OCI-LY7 (cell line): Measurements from ENCODE around the gene LAGE3. TPM values are rescaled to one million over a fixed set of nuclear protein-coding genes. Genes with fewer than 3 reads are reported as not detected.

Source experiments
- BruUV-seq: library from RNA; stranded (reverse); fragments of 400-500 nt; replicated peaks from 2 replicates; lab custom pipeline; 2021; lab: Mats Ljungman, UMichigan
- CTCF ChIA-PET: fragments of 300-600 bp; sonication (Branson Sonifier 250); formaldehyde crosslinking; loops from one replicate; lab custom pipeline; 2022; ENCODE audit warnings: antibody characterized with exemption; ENCODE audit not compliant: unreplicated experiment; lab: Charles Lee
- POLR2A ChIA-PET: fragments of 300-600 bp; sonication (Branson Sonifier 250); formaldehyde crosslinking; loops from one replicate; lab custom pipeline; 2022; ENCODE audit warnings: antibody characterized with exemption; lab: Charles Lee
- DNase-seq: peaks from one replicate; pipeline ENCODE4 v3.0.0-alpha.2; 2015; ENCODE audit warnings: low spot score
- H2AFZ ChIP-seq: fragments of 200-600 bp; sonication (generic), shearing (Covaris generic); 2 replicates; pipeline ENCODE4 v1.6.1; 2014; ENCODE audit warnings: mild to moderate bottlenecking, antibody characterized with exemption, low read length, moderate library complexity
- H3K27ac ChIP-seq: fragments of 200-600 bp; sonication (generic); 2 replicates; pipeline ENCODE4 v1.5.1; 2014; ENCODE audit warnings: mixed run types, low read depth, mild to moderate bottlenecking, moderate library complexity, low read length, inconsistent platforms; ENCODE audit not compliant: poor library complexity, severe bottlenecking
- H3K36me3 ChIP-seq: fragments of 200-600 bp; sonication (generic); 2 replicates; pipeline ENCODE4 v1.6.1; 2014; ENCODE audit warnings: mild to moderate bottlenecking, antibody characterized with exemption, low read length, moderate library complexity, mixed read lengths; ENCODE audit not compliant: insufficient read depth
- H3K4me1 ChIP-seq: fragments of 200-600 bp; sonication (generic); 2 replicates; pipeline ENCODE4 v1.5.1; 2014; ENCODE audit warnings: mild to moderate bottlenecking, low read length; ENCODE audit not compliant: insufficient read depth, poor library complexity, severe bottlenecking
- H3K4me2 ChIP-seq: fragments of 200-600 bp; sonication (generic); 2 replicates; pipeline ENCODE4 v1.6.1; 2014; ENCODE audit warnings: mild to moderate bottlenecking, low read length
- H3K4me3 ChIP-seq: fragments of 200-600 bp; sonication (generic); 2 replicates; pipeline ENCODE4 v1.5.1; 2014; ENCODE audit warnings: mild to moderate bottlenecking, low read depth, low read length; ENCODE audit not compliant: poor library complexity, severe bottlenecking
- H3K79me2 ChIP-seq: fragments of 200-600 bp; sonication (generic); 2 replicates; pipeline ENCODE4 v1.6.1; 2016; ENCODE audit warnings: low read depth, mild to moderate bottlenecking, low read length, moderate library complexity, mixed read lengths; ENCODE audit not compliant: insufficient read depth
- H3K9me2 ChIP-seq: fragments of 200-600 bp; sonication (generic); 2 replicates; pipeline ENCODE4 v1.6.1; 2016; ENCODE audit warnings: mild to moderate bottlenecking, low read length, mixed read lengths; ENCODE audit not compliant: insufficient read depth
- H3K9me3 ChIP-seq: fragments of 200-600 bp; sonication (generic); 2 replicates; pipeline ENCODE4 v1.6.1; 2014; ENCODE audit warnings: mild to moderate bottlenecking, mixed run types, low read length, mixed read lengths
- H4K20me1 ChIP-seq: fragments of 200-600 bp; sonication (generic); 2 replicates; pipeline ENCODE4 v1.6.1; 2014; ENCODE audit warnings: mild to moderate bottlenecking, antibody characterized with exemption, low read length, moderate library complexity, mixed read lengths; ENCODE audit not compliant: insufficient read depth
- CTCF ChIP-seq: fragments of 200-600 bp; sonication (generic); conservative IDR thresholded peaks from 2 replicates; pipeline ENCODE4 v1.5.1; 2014; ENCODE audit warnings: mild to moderate bottlenecking, antibody characterized with exemption, low read length, moderate library complexity, mixed read lengths
- EZH2phosphoT487 ChIP-seq: fragments of 200-600 bp; sonication (generic); IDR thresholded peaks from 2 replicates; pipeline ENCODE4 v1.6.1; 2018; ENCODE audit warnings: low read depth, borderline replicate concordance, mild to moderate bottlenecking, mixed run types, antibody characterized with exemption, low read length, moderate library complexity, mixed read lengths
- intact Hi-C: fragments of 100-400 bp; cut with micrococcal nuclease; formaldehyde crosslinking; loops from one replicate; pipeline ENCODE4 v1.10.0; 2022; ENCODE audit not compliant: unreplicated experiment
- total RNA-seq, 2 experiments: library from RNA; depleted of rRNA in 1 of 2; stranded (reverse); fragments of >200 nt in 1 of 2; shearing (Covaris generic) in 1 of 2; gene quantifications; 2 replicates each; pipeline ENCODE4 v1.2.3, GENCODE V29; 2014 to 2022

LAGE3 gene
- total RNA-seq, 2 experiments from 2014 or later, result 40.6 to 70.1 TPM

GRCh38 chrX:154467556-154467955, 11.5 kb downstream of the LAGE3 start:
- TF ChIP-seq CTCF, result no peak
- no peak for TF ChIP-seq EZH2phosphoT487
- intact Hi-C loops, result no loop called here
- Histone ChIP-seq H4K20me1 (no peaks in the 10 kb centered on the region), H3K9me3 (no peaks in the 10 kb centered on the region), H2AFZ (no peak overlapping the region), H3K79me2 (no peaks in the 10 kb centered on the region), H3K4me2 (no peak overlapping the region), H3K27ac (no peak overlapping the region), H3K4me3 (no peak overlapping the region), H3K9me2 (no peaks in the 10 kb centered on the region), H3K36me3 (no peaks in the 10 kb centered on the region), H3K4me1 (no peaks in the 10 kb centered on the region)
- ChIA-PET POLR2A (interaction anchor here (0.8 kb wide), 1 partner anchor 16 kb away, joined by 4 read pairs; no protein-coding TSS in a partner anchor), CTCF (no interaction called here)
- DNase-seq, result no peak
- no TSS peak for BruUV-seq

DNA sequence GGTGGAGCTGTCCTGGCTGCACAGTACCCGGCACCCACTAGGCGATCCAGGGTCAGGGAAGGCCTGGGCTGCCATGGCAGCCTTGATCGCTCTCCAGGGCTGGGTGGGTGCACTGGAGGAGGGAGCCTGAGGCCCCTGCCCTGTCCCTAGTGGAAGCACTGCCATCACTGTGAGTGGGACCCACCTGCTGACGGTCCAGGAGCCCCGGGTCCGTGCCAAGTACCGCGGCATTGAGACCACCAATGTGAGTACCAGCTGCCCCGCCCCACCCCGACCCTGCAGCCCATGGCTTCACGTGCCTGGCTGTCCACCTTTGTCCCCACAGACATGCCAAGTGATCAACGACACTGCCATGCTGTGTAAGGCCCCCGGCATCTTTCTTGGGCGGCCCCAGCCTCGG, 12.2 kb downstream of the LAGE3 start:
- Histone ChIP-seq H4K20me1 (no peaks in the 10 kb centered on the region), H2AFZ (no peak overlapping the region), H3K79me2 (no peaks in the 10 kb centered on the region), H3K4me3 (no peak overlapping the region), H3K9me3 (no peaks in the 10 kb centered on the region), H3K27ac (no peak overlapping the region), H3K36me3 (no peaks in the 10 kb centered on the region), H3K9me2 (no peaks in the 10 kb centered on the region), H3K4me1 (no peaks in the 10 kb centered on the region), H3K4me2 (no peak overlapping the region)
- CTCF ChIA-PET, result no interaction called here
- DNase-seq, result no peak
- TF ChIP-seq EZH2phosphoT487 (no peak), CTCF (no peak)
- BruUV-seq, result no TSS peak
- POLR2A ChIA-PET, result no interaction called here
- intact Hi-C loops, result no loop called here

- Histone ChIP-seq H3K79me2 (no peaks in the 10 kb centered on the region), H3K9me2 (no peaks in the 10 kb centered on the region), H3K4me2 (no peak overlapping the region), H3K27ac (no peak overlapping the region), H4K20me1 (no peaks in the 10 kb centered on the region), H3K9me3 (no peaks in the 10 kb centered on the region), H2AFZ (no peak overlapping the region), H3K36me3 (no peaks in the 10 kb centered on the region), H3K4me3 (no peak overlapping the region), H3K4me1 (no peaks in the 10 kb centered on the region)
- no peak for DNase-seq
- no TSS peak for BruUV-seq
- intact Hi-C loops, result no loop called here
- TF ChIP-seq CTCF, result no peak
- no peak for TF ChIP-seq EZH2phosphoT487
- ChIA-PET CTCF (no interaction called here), POLR2A (no interaction called here)
These were observed 13.0 kb downstream of the LAGE3 start for GRCh38 chrX:154466036-154466435.
